GM19238 (cell line): Measurements from ENCODE around the gene CCL4.
"Not testable (repeated sequence)": the region's sequence is repeated elsewhere in the genome, so short reads cannot be mapped to it uniquely, and the experiment has no call there.

Source experiments
- DNase-seq: peaks from one replicate; pipeline ENCODE4 v3.0.0; 2011; ENCODE audit warnings: low spot score; ENCODE audit not compliant: insufficient read length

The CCL4 gene

DNA sequence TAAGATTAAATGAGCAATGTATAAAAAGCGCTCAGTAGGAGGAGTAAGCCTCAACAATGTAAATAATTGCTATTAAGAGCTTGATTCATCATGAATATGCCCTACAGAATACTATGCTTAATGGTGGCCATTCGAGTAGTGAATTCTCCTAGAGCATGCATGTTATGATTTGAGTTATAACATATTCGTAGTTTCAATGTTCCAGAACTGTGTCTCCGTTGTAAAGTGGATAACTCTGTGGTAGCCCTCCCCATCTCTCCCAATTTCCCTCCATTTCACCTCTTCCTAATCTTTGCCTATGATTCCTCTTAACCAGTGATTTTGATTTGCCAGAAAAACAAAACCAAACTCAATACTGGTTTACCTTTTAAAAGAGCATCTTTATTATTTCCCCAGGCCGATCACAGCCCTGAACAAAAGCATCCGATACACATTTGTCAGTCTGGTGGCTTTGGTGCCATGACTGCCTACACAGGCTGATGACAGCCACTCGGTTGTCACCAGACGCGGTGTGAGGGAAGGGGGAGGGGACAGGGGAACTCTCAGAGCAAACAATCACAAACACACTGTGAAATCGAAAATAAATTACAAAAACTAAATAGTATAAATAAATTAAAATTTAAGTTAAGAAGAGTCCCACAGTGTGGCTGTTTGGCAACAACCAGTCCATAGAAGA is 15.6 kb upstream of the CCL4 start:
- DNase-seq = not testable (repeated sequence)

DNA sequence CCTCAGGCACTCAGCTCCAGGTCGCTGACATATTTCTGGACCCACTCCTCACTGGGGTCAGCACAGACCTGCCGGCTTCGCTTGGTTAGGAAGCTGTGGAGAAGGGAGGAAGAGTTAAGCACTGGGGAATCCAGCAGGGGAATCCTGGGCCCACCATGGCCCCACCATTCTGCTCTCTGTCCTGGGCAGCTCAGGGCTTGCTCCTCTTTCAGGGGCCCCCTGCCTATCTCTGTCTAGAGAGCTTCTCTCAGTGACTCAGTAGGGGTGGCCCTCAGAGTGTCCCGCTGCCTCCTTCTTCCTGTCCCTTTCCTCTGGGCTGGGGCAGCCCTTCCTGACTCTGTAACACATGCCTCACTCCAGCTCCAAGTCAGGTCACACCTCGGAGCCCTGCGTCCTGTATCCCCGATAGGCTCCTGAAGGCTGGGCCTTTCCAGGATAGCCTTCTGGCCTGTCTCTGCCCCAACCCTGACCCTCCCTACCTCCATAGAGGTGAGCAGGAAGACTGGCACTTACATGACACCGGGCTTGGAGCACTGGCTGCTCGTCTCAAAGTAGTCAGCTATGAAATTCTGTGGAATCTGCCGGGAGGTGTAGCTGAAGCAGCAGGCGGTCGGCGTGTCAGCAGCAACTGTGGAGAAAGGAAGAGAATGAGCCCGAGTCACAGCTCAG is 14.8 kb upstream of the CCL4 start:
- no peak for DNase-seq

DNA sequence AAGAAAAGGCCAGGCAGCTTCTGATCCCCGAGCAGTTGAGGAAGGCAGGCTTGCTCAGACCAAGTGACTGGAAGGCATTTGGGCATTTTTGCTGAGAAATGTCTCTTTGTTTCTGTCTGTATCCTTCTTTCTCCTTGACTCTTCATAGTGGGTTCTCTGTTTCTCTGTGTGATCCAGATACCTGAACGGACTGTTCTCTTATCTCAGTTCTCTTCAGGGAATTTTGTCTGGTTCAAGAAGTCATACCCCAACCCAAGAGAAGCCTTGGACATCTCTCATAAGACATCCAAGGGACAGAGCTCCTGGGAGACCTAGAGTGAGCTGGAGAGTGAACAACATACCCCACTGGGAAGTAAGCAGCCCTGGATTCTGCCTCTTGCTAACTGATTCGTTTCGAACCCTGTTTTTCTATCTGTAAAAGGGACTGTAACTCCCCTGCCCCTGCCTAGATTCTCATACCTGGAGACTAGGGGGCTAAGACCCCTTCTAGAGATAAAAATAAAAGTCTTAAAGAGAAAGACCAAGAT is 14.2 kb upstream of the CCL4 start:
- no peak for DNase-seq

DNA sequence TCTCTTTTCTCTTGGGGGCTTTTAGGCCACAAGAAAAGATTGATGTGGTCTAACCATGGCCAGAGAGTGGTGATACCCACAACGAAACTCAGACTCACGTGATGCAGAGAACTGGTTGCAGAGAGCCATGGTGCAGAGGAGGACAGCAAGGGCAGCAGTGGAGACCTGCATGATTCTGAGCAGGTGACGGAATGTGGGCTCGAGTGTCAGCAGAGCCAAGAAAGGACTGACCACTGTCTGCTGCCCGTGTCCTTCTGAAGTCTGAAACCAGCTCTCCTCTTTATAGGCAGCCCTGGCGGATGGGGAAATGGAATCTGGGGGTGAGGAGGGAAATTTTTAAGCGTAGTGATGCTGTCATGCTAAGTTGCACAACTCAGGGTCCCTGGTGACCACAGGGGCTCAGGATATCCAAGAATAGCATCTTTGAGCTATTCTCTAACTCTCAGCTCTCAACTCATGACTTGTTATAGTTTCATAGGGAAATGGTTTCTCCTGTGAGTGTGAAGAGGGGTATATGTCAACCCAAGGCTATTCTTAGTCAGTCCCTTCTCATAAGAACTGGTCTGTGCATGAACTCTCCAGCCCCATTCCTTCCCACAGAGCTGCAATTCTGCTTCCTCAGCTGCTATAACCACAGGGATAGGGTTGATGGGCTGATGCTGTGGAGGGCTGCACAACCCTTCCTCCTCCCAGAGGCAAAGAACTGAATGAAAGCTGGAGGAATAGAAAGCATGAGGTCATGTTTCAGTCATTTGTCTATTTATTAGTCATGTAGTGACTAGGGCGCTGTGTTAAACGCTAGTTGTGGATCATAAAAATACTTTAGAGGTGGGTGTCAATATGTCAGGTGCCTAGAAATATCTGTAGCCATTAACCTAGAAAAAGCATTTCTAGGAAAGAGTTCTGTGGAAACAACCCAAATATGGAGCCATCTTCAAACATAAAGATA is 13.5 kb upstream of the CCL4 start, which contains the start of gene CCL3:
Gene CCL3, minus strand, starts transcription at position 256 of the 949 bp plus-strand sequence. Its CDS starts 85 bp downstream, at position 171.
- no peak for DNase-seq

DNA sequence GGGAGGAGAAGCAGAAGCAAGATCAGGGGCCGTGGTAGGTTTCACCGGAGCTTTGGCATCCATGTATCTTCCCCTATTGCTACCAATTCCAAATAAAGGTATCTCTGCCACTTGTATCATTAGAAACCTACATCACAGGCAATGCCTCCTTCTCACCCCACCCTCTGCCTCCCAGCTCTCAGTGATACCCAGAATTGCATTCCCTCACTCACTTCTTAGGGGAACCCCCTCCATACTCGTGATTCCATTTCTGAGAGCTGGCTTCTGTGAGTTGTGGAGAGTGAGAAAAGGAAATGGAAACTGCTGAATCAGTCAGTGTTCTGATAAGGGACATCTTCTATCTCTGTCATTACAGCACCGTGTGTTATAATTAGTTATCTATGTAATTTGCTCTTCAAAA is 11.4 kb upstream of the CCL4 start:
- no peak for DNase-seq

DNA sequence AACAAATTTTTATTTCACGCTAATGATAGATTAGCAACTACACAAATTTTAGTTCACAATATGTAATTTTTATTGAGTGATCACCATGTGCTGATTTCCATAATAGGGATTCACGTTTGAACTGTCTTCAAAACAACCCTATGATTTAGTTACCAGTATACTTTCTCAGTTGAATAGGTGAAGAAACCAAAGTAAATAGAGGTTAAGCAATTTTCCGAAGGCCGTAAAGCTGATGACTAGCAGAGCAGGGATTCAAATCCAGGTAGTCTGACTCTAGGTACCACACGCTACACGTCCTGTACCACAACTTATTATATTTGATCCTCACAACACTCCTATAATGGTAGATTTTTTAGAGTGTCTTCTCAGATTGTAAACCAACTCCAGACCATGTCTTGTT is 10.9 kb upstream of the CCL4 start:
- DNase-seq = not testable (repeated sequence)

DNA sequence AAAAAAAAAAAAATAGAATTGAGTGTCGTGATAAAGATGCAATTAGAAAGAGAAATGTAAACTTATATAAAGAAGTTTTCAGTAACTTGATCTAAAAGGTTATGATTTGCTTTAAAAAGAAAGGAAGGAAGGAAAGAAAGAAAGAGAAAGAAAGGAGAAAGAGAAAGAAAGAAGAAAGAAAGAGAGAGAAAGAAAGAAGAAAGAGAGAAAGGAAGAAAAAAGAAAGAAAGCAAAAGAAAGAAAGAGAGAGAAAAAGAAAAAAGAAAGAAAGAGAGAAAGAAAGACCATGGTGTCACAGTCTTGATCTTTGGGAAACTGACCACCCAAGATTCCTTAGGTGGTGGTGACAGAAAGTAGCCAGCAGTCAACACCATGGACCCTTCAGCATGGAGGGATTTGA is 9.4 kb upstream of the CCL4 start:
- DNase-seq = no peak

DNA sequence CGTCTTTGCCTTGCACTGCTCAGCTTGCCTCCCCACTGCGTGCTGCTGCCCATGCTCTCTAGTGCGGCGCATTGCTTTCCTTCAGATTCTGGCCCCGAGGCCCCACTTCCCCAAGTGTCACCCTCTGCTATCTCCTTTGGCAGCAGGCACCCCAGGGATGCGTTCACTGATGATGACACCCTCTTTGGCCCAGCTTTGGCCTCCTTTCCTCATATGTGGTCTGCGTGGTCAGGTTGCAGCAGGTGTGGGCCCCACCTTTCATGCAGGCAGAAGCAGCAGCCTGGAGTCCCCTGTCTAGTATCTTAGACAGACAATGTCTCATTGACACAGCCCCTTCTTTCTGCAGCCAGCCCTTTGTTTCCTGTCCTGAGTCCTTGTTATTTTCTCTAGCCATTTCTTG is 8.9 kb upstream of the CCL4 start:
- no peak for DNase-seq

DNA sequence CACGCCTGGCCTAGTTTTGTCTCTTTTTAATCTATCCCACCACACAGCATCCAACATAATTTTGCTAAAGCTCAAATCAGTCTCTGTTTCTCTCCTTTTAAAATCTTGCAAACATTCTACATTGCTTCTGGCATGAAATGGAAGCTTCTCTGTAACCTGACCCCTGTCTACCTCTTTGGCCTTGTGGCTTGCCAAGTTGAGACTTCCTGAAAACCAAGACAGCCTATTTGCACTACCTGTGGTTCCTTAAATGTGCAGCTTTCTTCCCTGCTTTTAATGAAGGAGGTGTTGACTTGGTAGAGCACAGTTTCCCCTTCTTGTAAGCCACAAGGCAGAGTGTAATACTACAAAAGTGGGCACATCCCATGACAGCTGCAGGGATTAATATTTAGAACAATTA is 7.6 kb upstream of the CCL4 start:
- DNase-seq = no peak

DNA sequence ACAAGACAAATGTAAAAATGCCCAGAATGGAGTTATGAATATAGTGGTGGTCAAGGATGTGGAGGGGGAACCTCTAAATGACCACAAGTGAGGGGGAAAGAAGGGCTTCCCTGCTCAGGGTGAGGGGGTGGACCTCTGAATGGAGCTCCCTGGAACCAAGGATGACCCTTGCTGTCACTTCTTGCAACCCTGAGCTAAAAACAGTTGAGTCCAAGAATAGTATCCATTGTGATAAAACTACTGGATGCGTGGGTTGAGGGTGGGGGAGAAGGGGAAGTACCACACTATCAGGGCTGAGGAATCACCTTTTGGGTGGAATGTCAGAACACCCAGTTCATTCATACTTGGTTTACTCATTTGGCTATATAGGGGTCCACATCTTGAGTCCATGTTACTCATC is 4.6 kb upstream of the CCL4 start:
- DNase-seq = not testable (repeated sequence)

DNA sequence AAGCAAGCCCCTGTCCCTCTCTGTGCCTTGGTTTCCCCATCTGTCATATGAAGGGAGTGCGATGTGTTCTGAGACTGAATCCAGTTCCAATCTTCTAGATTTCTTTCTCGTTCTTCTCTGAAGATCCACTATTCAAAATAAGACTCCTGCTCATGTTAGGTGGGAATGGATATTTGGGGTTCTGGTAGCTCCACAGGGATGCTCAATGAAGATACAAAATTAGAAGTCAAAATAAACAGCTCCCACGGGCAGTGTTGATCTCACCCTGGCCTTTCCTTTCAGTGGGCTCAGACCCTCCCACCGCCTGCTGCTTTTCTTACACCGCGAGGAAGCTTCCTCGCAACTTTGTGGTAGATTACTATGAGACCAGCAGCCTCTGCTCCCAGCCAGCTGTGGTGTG is 619 bp downstream of the CCL4 start:
- DNase-seq = not testable (repeated sequence)

DNA sequence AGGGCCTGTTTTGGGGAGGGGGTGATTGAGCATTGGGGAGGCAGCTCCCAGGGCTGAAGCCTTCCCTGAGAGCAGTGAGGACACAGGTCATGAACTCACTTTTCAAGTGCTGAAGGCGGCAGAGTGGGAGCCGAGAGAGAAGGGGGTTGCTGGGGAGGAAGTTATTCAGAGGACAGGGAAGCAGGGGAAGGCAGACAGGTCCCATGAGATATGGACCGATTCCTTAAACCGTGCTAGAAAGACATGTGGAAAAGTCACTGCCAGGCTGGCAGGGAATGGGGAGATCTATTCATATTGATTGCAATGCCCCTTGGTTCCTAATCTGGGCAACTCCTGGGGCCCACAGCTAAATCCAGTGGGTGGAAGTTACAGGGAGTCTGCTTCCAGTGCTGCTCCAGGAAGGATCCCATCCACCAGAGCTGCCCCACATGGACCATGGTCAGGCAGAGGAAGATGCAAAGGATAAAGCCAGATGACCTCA is 1.1 kb downstream of the CCL4 start:
- no peak for DNase-seq

DNA sequence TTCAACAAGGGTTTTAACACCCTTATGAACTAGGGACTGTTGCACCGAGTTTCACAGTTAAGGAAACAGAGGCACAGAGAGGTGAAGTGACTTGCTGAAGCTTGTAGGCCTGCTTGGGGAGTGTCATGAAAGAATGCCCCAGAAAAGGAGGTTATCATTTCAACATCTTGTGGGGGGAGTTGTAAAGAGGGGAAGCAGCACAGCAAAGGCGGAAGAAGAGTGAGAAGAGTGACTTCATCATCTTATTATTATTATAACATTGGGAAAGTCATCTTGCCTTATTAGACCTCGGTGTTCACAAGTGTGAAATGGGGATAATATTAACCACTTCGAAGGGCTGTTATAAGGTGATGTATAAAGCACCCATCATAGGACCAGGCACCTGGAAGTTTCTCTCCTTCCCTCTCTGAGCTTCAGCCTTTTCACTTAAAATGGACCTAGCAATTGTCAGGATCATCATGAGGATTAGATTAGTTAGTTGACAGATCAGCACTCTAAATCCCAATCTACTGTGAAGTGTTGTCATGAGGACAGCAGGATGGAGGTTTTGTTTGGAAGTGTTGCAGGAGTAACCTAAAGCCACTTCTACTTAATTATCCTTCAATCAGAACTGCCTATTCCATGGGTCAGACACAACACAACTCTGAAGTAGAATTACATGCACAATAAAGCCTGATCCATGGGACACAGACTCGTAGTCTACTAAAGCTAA is 2.3 kb downstream of the CCL4 start:
- DNase-seq = no peak

DNA sequence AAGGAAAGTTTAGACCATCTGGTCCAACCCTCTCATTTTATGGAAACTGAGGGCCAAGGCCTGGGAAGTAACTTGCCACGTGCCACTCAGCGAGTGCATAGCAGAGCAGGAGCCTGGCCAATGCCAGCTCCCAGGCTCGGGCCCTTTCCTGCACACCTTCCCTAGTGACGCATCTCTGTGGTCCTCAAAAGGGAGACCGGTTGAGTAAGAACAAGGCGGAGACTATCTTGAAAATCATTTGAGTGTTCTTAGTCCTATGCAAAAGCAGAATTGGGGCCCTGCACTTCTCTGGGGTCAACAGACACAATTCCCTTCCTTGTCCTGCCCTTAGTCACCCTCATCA is 2.8 kb downstream of the CCL4 start:
- no peak for DNase-seq

DNA sequence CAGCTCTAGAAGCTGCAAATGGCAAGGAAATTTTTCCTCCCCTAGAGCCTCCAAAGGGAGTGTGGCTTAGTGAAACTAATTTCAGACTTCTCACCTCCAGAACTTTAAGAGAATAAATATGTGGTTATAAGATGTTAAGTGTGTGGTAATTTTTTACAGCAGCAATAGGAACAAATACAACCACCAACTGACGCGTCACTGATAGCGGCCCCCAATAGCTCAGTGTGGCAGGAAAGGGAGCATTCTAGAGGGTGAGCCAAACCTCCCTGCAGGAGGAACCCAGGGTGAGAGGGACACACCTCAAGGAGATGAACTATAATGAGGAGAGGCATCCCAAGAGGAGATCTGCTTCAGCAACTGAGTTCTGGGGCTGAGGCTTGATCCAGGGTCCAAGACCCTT is 4.0 kb downstream of the CCL4 start:
- DNase-seq = no peak

DNA sequence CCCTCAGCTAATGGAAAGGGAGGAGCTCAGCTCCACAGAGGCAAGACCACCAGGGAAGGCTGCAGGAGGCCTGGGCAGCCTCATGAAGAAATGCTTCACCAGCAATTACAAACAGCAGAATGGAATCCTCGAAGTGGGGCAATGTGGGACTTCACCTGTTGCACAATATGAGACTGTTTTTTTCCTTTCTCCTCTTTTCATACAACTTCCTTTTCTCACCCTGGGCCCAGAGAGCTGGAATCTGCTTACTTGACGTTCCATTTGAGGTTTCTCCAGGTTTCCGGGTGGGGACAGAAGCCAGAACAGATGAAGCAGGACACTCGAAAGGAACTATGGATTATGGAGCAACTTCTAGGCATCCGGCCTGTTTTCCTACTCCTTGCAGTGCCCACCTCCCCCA is 4.6 kb downstream of the CCL4 start:
- not testable (repeated sequence) for DNase-seq

DNA sequence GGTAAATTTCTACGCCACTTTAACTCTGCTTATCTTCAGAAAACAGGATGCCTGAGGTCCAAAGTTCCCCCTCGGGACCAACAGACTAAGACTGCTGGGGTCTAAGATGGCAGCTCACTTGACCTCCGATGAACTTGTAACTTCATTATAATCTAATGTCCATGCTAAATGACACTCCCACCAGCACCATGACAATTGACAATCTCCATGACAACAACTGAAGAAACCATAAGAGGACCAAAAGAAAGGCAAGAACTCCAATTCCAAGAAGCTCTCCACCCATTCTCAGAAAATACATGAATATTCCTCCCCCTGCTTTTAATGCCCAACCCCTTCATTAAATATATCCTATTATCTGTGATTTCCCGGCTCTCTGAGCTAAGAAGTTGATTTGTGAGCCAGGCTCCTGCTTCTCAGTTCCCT is 7.5 kb downstream of the CCL4 start:
- DNase-seq = no peak

DNA sequence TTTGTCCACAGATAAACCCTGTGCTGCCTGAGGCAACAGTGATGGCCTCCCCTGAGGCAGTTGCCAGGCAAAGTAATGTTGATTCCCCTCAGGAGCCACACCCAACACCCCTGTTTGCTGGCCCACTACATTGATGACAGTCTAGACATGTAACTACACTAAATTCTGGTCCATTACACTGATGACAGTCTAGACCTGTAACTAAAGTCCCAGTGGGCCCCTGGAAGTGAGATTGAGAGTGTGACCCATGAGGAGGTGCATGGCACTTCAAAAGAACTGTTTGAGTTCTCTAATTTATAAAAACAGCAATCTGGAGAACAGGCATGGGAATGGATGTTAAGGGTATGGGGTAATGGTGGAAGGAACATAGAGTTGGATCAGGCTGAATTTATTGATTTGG is 8.9 kb downstream of the CCL4 start:
- DNase-seq = no peak

DNA sequence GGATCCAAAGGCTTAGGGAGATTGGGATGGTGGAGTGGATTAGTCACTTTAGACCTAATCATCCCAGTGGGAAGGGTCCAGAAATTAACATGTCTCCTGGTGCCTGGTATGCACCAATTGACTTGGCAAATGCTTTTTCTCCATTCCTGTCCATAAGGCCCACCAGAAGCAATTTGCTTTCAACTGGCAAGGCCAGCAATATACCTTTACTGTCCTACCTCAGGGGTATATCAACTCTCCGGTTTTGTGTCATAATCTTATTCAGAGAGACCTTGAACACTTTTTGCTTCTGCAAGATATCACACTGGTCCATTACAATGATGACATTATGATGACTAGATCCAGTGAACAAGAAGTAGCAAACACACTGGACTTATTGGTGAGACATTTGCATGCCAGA is 9.5 kb downstream of the CCL4 start:
- not testable (repeated sequence) for DNase-seq

DNA sequence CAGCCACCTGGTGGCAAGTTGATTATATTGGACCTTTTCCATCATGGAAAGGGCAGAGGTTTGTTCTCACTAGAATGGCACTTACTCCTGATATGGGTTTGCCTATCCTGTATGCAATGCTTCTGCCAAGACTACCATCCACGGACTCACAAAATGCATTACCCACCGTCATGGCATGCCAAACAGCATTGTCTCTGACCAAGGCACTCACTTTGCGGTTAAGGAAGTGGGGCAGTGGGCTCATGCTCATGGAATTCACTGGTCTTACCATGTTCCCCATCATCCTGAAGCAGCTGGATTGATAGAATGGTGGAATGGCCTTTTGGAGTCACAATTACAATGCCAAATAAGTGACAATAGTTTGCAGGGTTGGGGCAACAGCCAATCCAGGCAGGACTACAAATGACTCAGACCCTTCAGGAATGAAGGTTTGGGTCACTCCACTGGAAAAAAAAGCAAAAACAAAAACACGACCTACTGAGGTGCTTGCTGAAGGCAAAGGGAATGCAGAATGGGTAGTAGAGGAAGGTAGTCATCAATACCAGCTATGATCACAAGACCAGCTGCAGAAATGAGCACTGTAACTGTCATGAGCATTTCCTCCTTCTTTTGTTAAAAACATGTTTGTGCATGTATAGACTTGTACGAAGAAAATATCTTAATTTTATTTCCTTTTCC is 11.5 kb downstream of the CCL4 start:
- not testable (repeated sequence) for DNase-seq

DNA sequence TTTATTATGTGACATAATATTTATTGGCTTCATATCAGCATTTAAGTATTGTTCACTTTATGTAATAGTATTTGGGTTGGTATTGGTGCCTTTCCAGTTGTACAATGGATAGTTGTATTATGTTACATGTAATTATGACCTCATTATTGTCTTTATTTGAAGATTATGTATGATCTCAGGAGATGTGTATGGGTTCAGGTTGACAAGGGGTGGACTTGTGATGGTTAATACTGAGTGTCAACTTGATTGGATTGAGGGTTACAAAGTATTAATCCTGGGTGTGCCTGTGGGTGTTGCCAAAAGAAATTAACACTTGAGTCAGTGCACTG is 12.0 kb downstream of the CCL4 start:
- DNase-seq = not testable (repeated sequence)
